Measurements from ENCODE around the gene GBA2.

DNA sequence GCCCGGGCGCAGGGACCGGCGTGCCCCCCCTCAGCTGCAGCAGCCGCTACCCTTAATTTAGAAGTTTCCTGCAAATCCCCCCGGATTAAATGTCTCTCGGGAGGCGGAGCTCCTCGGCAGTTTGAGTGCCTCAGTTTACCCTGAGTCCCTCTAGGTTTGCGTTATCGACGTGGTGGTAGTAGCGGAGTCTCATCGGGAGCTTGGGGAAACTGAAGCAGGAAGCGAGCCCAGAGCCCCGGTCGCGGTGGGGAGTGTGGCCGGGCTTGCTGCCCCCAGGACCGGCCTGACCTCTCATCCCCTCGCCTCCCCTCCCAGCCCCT lies 58.8 kb downstream of the GBA2 start:
- TF ChIP-seq EZH2 (IDR thresholded peaks at IDR 0.05; ENCODE audit: insufficient read depth, poor library complexity, severe bottlenecking), result no peak
- no peak for TF ChIP-seq EZH2phosphoT487 (IDR thresholded peaks at IDR 0.05; ENCODE audit: insufficient read depth, low read depth)

Measured in GM23248 (cell line).